ENCODE measurements around the gene EIF4B.

GRCh38 chr12:52993558-52993869 is 12.7 kb upstream of the EIF4B start:
- no peak for TF ChIP-seq EZH2 (IDR thresholded peaks at IDR 0.05; ENCODE audit: low read depth, unreplicated experiment)
- no peak for TF ChIP-seq CTCF (conservative IDR thresholded peaks at IDR 0.05; ENCODE audit: low read depth in 2 of 2)
- no peak for TF ChIP-seq POLR2AphosphoS5 (IDR thresholded peaks at IDR 0.05; ENCODE audit: low read depth)
- no peak for TF ChIP-seq JUNB (IDR thresholded peaks at IDR 0.05; ENCODE audit: unreplicated experiment)
- no peak for TF ChIP-seq REST (IDR thresholded peaks at IDR 0.05; ENCODE audit: unreplicated experiment)
- no peak for TF ChIP-seq EZH2phosphoT487 (IDR thresholded peaks at IDR 0.05; ENCODE audit: unreplicated experiment)
- TF ChIP-seq ZNF462 (CRISPR knock-in tag; IDR thresholded peaks at IDR 0.05): no peak
